Memory B cell (primary cell): Measurements from ENCODE around the gene PAK5.

Source experiments
- ATAC-seq: fragments of 150-1000 bp; cut with Tn5 transposase; 2 replicates; pipeline ENCODE4 v1.10.0; 2021; ENCODE audit warnings: low read depth, mild to moderate bottlenecking, moderate library complexity
- DNase-seq, 2 donors: peaks; one replicate each; pipeline ENCODE4 v3.0.0; 2022; ENCODE audit warnings: low spot score in 2 of 2
- H3K27ac Mint-ChIP-seq: one replicate; pipeline ENCODE4 v1.8.0; 2022; ENCODE audit warnings: mild to moderate bottlenecking, moderate library complexity, mixed read lengths
- H3K27me3 Mint-ChIP-seq: one replicate; pipeline ENCODE4 v1.8.0; 2022; ENCODE audit warnings: mixed read lengths
- H3K36me3 Mint-ChIP-seq: one replicate; pipeline ENCODE4 v1.8.0; 2022; ENCODE audit warnings: mild to moderate bottlenecking, mixed read lengths
- H3K4me1 Mint-ChIP-seq: one replicate; pipeline ENCODE4 v1.8.0; 2022; ENCODE audit warnings: mixed read lengths
- H3K4me3 Mint-ChIP-seq: one replicate; pipeline ENCODE4 v1.8.0; 2022; ENCODE audit warnings: mild to moderate bottlenecking, moderate library complexity, mixed read lengths
- H3K9me3 Mint-ChIP-seq: one replicate; pipeline ENCODE4 v1.8.0; 2022; ENCODE audit warnings: mixed read lengths

The PAK5 gene

GRCh38 chr20:9581509-9581908 is 257.4 kb downstream of the PAK5 start:
- Mint-ChIP-seq H3K4me3 (no peak overlapping the region), H3K27ac (no peak overlapping the region), H3K9me3 (peaks cover 1% of the 10 kb centered on the region), H3K27me3 (no peaks in the 10 kb centered on the region), H3K4me1 (no peaks in the 10 kb centered on the region), H3K36me3 (no peaks in the 10 kb centered on the region)
- no peak for DNase-seq
- ATAC-seq = no peak

GRCh38 chr20:9578594-9578993 is 260.3 kb downstream of the PAK5 start:
- H3K27me3 Mint-ChIP-seq = no peaks in the 10 kb centered on the region
- no peak for ATAC-seq
- H3K4me3 Mint-ChIP-seq = no peak overlapping the region
- H3K9me3 Mint-ChIP-seq = peaks cover 1% of the 10 kb centered on the region
- no peak for DNase-seq
- no peaks in the 10 kb centered on the region for H3K36me3 Mint-ChIP-seq
- no peak overlapping the region for H3K27ac Mint-ChIP-seq
- H3K4me1 Mint-ChIP-seq = no peaks in the 10 kb centered on the region

- no peaks in the 10 kb centered on the region for H3K36me3 Mint-ChIP-seq
- peaks cover 1% of the 10 kb centered on the region for H3K9me3 Mint-ChIP-seq
- ATAC-seq = no peak
- no peak overlapping the region for H3K27ac Mint-ChIP-seq
- peaks cover 1% of the 10 kb centered on the region for H3K27me3 Mint-ChIP-seq
- H3K4me3 Mint-ChIP-seq = no peak overlapping the region
- no peaks in the 10 kb centered on the region for H3K4me1 Mint-ChIP-seq
- no peak for DNase-seq
Observed at GRCh38 chr20:9577397-9577796, 261.5 kb downstream of the PAK5 start.

DNA sequence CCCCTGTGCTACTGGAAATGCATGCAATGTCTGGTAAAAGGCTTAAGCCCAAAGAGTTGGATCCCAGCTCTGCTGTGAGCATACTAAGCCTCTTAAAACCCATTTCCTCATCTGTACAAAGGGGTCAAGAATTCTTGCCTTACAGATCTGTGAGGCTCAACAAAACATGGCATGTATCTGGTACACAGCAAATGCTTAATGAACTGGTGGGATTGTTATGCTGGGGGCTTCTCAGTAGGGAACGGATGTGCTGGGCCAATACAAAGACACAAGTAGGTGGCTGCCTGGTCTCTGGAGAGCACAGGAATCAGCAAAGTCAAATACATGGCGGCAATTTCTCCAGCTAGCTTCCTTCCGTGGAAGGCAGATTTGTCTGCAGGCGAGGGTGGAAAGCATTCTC is 262.2 kb downstream of the PAK5 start:
- no peak overlapping the region for H3K4me3 Mint-ChIP-seq
- ATAC-seq (no peak), DNase-seq (no peak)
- H3K27me3 Mint-ChIP-seq = peaks cover 1% of the 10 kb centered on the region
- no peaks in the 10 kb centered on the region for H3K36me3 Mint-ChIP-seq
- no peaks in the 10 kb centered on the region for H3K4me1 Mint-ChIP-seq
- no peak overlapping the region for H3K27ac Mint-ChIP-seq
- H3K9me3 Mint-ChIP-seq = peaks cover 1% of the 10 kb centered on the region

DNA sequence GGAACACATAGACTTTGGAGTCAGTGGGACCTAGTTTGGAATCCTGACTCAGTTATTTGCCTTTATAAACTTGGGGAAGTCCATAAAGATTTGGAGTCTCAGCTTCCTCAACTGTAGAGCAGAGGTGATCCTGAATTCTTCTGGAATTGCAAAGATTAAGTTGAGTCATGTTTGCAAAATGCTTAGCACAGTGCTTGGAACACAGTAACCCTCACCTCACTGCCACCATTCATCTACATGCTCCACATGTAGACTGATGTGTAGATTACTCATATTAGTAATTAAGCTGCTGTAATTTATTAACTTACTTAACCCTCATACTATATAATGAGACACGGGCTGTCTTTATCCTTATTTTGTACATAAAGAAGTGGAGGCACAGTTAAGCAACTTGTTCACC is 263.0 kb downstream of the PAK5 start:
- Mint-ChIP-seq H3K4me3 (no peak overlapping the region), H3K9me3 (peaks cover 1% of the 10 kb centered on the region), H3K36me3 (no peaks in the 10 kb centered on the region), H3K4me1 (no peaks in the 10 kb centered on the region), H3K27me3 (peaks cover 1% of the 10 kb centered on the region), H3K27ac (no peak overlapping the region)
- no peak for DNase-seq
- no peak for ATAC-seq

- ATAC-seq (no peak), DNase-seq (no peak)
- Mint-ChIP-seq H3K27me3 (peaks cover 1% of the 10 kb centered on the region), H3K4me1 (no peaks in the 10 kb centered on the region), H3K4me3 (no peak overlapping the region), H3K27ac (no peak overlapping the region), H3K9me3 (no peaks in the 10 kb centered on the region), H3K36me3 (no peaks in the 10 kb centered on the region)
Observed at GRCh38 chr20:9574776-9575175, 264.1 kb downstream of the PAK5 start.

DNA sequence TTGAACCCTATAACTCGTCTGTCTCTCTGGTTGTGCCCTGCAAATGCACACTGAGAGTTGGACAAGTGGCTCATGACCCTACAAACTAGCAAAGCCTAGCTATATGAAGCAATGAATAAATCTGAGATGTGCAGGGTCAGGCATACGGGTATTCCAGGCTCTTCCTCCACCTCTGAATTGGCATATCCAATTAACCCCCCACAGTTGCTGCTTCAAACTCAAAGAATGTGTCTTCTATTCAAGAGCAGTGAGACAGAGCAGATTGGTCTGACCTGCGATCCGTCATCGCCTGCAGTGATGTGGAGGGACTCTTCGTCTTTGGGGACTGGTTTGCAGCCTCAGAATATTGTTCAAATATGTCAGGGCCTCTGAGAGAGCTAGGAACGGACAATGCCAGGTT is 264.7 kb downstream of the PAK5 start:
- no peak for ATAC-seq
- DNase-seq = no peak
- no peak overlapping the region for H3K27ac Mint-ChIP-seq
- no peaks in the 10 kb centered on the region for H3K36me3 Mint-ChIP-seq
- H3K9me3 Mint-ChIP-seq = peaks cover 1% of the 10 kb centered on the region
- H3K27me3 Mint-ChIP-seq = peaks cover 1% of the 10 kb centered on the region
- no peaks in the 10 kb centered on the region for H3K4me1 Mint-ChIP-seq
- no peak overlapping the region for H3K4me3 Mint-ChIP-seq

GRCh38 chr20:9573335-9574151 is 265.3 kb downstream of the PAK5 start:
- peaks cover 2% of the 10 kb centered on the region for H3K9me3 Mint-ChIP-seq
- H3K27me3 Mint-ChIP-seq = peaks cover 1% of the 10 kb centered on the region
- ATAC-seq = no peak

DNA sequence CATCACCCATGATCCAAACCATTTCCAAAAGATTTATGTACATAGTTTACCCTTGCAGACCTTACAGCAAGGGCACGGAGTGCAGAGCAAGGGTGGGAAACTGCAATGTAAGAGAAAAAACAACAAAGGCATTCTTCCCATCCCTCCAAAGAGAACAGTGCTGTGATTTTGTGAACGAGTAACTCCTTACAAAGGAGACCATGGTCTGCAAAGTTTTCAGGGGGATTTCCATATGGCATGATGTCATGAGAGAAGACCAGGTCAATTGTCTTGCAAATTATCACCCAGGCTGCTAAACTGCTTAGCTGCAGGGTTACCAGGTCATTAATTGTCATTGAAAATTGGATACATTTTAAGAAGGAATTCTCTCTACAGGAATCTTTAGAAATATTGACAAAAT is 266.2 kb downstream of the PAK5 start:
- DNase-seq (no peak), ATAC-seq (no peak)
- Mint-ChIP-seq H3K4me1 (no peaks in the 10 kb centered on the region), H3K4me3 (no peak overlapping the region), H3K27me3 (peaks cover 1% of the 10 kb centered on the region), H3K9me3 (peaks cover 2% of the 10 kb centered on the region), H3K27ac (no peak overlapping the region), H3K36me3 (no peaks in the 10 kb centered on the region)

More at GRCh38 chr20:9573335-9574151, 265.3 kb downstream of the PAK5 start:
- H3K27ac Mint-ChIP-seq = no peak overlapping the region
- no peaks in the 10 kb centered on the region for H3K4me1 Mint-ChIP-seq
- H3K36me3 Mint-ChIP-seq = no peaks in the 10 kb centered on the region
- DNase-seq = no peak
- H3K4me3 Mint-ChIP-seq = no peak overlapping the region

DNA sequence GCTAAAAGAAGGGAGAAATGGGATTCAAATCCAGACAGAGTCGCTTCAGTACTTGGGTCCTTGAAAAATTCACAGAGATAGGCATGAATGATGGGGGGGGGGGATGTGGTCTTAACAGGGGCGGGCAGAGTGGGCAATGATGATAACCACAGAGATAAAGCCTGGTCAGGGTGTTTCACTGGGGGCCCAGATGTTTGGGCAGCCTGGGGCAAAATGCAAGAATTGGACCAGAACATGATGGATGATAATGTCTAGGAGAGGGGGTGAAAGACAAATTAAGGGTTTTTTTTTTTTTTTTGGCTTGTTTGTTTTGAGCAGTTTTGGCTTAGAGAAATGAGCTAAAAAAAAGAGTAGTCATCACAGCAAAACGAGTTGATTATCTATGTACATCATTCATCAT is 267.1 kb downstream of the PAK5 start:
- H3K4me1 Mint-ChIP-seq = no peaks in the 10 kb centered on the region
- DNase-seq = no peak
- H3K27ac Mint-ChIP-seq = no peak overlapping the region
- H3K9me3 Mint-ChIP-seq = peaks cover 2% of the 10 kb centered on the region
- no peaks in the 10 kb centered on the region for H3K36me3 Mint-ChIP-seq
- no peak for ATAC-seq
- H3K27me3 Mint-ChIP-seq = peaks cover 1% of the 10 kb centered on the region
- H3K4me3 Mint-ChIP-seq = no peak overlapping the region

DNA sequence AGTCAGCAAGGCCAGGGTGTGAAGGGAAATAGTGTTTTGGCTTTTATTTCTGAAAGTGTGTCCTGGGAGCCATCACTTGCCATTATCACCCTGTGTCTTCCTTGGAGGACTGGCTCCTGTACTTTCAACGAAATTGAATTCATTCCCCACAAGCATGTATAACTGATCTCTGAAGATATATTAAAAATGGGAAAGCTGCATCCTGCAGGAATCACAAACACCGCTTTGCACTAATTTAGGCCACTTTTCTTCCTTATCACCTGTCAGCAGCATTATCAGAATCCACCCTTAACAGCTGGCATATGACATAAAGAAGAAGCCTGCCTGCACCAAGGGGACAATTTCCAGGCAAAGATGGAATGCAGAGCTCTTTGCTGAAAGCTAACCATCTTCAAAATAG is 268.3 kb downstream of the PAK5 start:
- no peak for ATAC-seq
- no peak overlapping the region for H3K4me3 Mint-ChIP-seq
- no peaks in the 10 kb centered on the region for H3K36me3 Mint-ChIP-seq

GRCh38 chr20:9566977-9567376 is 271.9 kb downstream of the PAK5 start:
- DNase-seq = no peak
- no peak for ATAC-seq
- Mint-ChIP-seq H3K27ac (no peak overlapping the region), H3K9me3 (peaks cover 2% of the 10 kb centered on the region), H3K4me1 (no peaks in the 10 kb centered on the region), H3K4me3 (no peak overlapping the region), H3K36me3 (no peaks in the 10 kb centered on the region), H3K27me3 (peaks cover 2% of the 10 kb centered on the region)

More for the DNA sequence above, 268.3 kb downstream of the PAK5 start:
- no peak for DNase-seq
- Mint-ChIP-seq H3K27ac (no peak overlapping the region), H3K9me3 (peaks cover 2% of the 10 kb centered on the region), H3K27me3 (peaks cover 3% of the 10 kb centered on the region), H3K4me1 (no peaks in the 10 kb centered on the region)

- Mint-ChIP-seq H3K9me3 (peaks cover 2% of the 10 kb centered on the region), H3K4me3 (no peak overlapping the region), H3K27me3 (peaks cover 2% of the 10 kb centered on the region), H3K36me3 (no peaks in the 10 kb centered on the region), H3K27ac (no peak overlapping the region), H3K4me1 (no peaks in the 10 kb centered on the region)
- no peak for ATAC-seq
- no peak for DNase-seq
Observed at GRCh38 chr20:9565910-9566550, 272.8 kb downstream of the PAK5 start.

- no peak overlapping the region for H3K4me3 Mint-ChIP-seq
- no peaks in the 10 kb centered on the region for H3K36me3 Mint-ChIP-seq
- H3K9me3 Mint-ChIP-seq = no peaks in the 10 kb centered on the region
- H3K27ac Mint-ChIP-seq = no peak overlapping the region
- no peaks in the 10 kb centered on the region for H3K4me1 Mint-ChIP-seq
- DNase-seq = no peak
- H3K27me3 Mint-ChIP-seq = no peaks in the 10 kb centered on the region
- no peak for ATAC-seq
Observed at GRCh38 chr20:9557411-9557810, 281.5 kb downstream of the PAK5 start.

- ATAC-seq = no peak
- H3K4me3 Mint-ChIP-seq = no peak overlapping the region
- no peaks in the 10 kb centered on the region for H3K27me3 Mint-ChIP-seq
- DNase-seq = no peak
- H3K27ac Mint-ChIP-seq = no peak overlapping the region
- H3K36me3 Mint-ChIP-seq = no peaks in the 10 kb centered on the region
- H3K4me1 Mint-ChIP-seq = no peaks in the 10 kb centered on the region
- H3K9me3 Mint-ChIP-seq = peaks cover 1% of the 10 kb centered on the region
Observed at GRCh38 chr20:9555781-9556180, 283.1 kb downstream of the PAK5 start.
